WTC11 (cell line): Measurements from ENCODE around the gene SLC36A2.

Experiments used
- CREM ChIP-seq: sonication (generic); formaldehyde crosslinking; IDR thresholded peaks from 2 replicates; pipeline ENCODE4 v1.8.1; 2022; ENCODE audit warnings: mild to moderate bottlenecking, missing genetic modification reagents, moderate library complexity
- ESRRA ChIP-seq: sonication (generic); formaldehyde crosslinking; IDR thresholded peaks from 2 replicates; pipeline ENCODE4 v1.8.1; 2022; ENCODE audit warnings: mild to moderate bottlenecking, missing genetic modification reagents, borderline replicate concordance
- MXD4 ChIP-seq: fragments of 250-450 bp; sonication (Bioruptor Pico); IDR thresholded peaks from 2 replicates; pipeline ENCODE4 v1.8.0; 2021; ENCODE audit warnings: mild to moderate bottlenecking, moderate library complexity, borderline replicate concordance
- PRDM15 ChIP-seq: sonication (generic); formaldehyde crosslinking; IDR thresholded peaks from 2 replicates; pipeline ENCODE4 v1.8.0; 2022; ENCODE audit warnings: missing genetic modification reagents
- ZMAT4 ChIP-seq: fragments of 250-450 bp; sonication (Bioruptor Pico); IDR thresholded peaks from 2 replicates; pipeline ENCODE4 v1.9.0; 2021; ENCODE audit warnings: mild to moderate bottlenecking
- ZNF121 ChIP-seq: sonication (generic); formaldehyde crosslinking; IDR thresholded peaks from 2 replicates; pipeline ENCODE4 v1.8.0; 2023; ENCODE audit warnings: missing genetic modification reagents
- ZNF416 ChIP-seq: fragments of 250-450 bp; sonication (Bioruptor Pico); IDR thresholded peaks from 2 replicates; pipeline ENCODE4 v1.9.0; 2021; ENCODE audit warnings: mild to moderate bottlenecking, inconsistent platforms
- TF ChIP-seq, protein P1 (sequence below): fragments of 200-600 bp; IDR thresholded peaks from 2 replicates; pipeline ENCODE4 v1.8.0; 2022; ENCODE audit warnings: antibody characterized with exemption
- TF ChIP-seq, protein P2 (sequence below): sonication (generic); formaldehyde crosslinking; IDR thresholded peaks from 2 replicates; pipeline ENCODE4 v1.8.1; 2022; ENCODE audit warnings: low read depth, missing genetic modification reagents, borderline replicate concordance
- TF ChIP-seq, protein P3 (sequence below): fragments of 250-450 bp; sonication (Bioruptor Pico); IDR thresholded peaks from 2 replicates; pipeline ENCODE4 v2.1.2; 2022; ENCODE audit warnings: mild to moderate bottlenecking, moderate library complexity

- TF ChIP-seq PRDM15 (CRISPR knock-in tag) = no peak
- TF ChIP-seq, protein P1, sequence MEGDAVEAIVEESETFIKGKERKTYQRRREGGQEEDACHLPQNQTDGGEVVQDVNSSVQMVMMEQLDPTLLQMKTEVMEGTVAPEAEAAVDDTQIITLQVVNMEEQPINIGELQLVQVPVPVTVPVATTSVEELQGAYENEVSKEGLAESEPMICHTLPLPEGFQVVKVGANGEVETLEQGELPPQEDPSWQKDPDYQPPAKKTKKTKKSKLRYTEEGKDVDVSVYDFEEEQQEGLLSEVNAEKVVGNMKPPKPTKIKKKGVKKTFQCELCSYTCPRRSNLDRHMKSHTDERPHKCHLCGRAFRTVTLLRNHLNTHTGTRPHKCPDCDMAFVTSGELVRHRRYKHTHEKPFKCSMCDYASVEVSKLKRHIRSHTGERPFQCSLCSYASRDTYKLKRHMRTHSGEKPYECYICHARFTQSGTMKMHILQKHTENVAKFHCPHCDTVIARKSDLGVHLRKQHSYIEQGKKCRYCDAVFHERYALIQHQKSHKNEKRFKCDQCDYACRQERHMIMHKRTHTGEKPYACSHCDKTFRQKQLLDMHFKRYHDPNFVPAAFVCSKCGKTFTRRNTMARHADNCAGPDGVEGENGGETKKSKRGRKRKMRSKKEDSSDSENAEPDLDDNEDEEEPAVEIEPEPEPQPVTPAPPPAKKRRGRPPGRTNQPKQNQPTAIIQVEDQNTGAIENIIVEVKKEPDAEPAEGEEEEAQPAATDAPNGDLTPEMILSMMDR = no peak
- no peak for TF ChIP-seq CREM (CRISPR knock-in tag)
- no peak for TF ChIP-seq ZMAT4 (CRISPR knock-in tag)
- TF ChIP-seq MXD4 (CRISPR knock-in tag) = no peak
- no peak for TF ChIP-seq ZNF121 (CRISPR knock-in tag)
- TF ChIP-seq, protein P2, sequence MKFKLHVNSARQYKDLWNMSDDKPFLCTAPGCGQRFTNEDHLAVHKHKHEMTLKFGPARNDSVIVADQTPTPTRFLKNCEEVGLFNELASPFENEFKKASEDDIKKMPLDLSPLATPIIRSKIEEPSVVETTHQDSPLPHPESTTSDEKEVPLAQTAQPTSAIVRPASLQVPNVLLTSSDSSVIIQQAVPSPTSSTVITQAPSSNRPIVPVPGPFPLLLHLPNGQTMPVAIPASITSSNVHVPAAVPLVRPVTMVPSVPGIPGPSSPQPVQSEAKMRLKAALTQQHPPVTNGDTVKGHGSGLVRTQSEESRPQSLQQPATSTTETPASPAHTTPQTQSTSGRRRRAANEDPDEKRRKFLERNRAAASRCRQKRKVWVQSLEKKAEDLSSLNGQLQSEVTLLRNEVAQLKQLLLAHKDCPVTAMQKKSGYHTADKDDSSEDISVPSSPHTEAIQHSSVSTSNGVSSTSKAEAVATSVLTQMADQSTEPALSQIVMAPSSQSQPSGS (CRISPR knock-in tag) = no peak
- TF ChIP-seq, protein P3, sequence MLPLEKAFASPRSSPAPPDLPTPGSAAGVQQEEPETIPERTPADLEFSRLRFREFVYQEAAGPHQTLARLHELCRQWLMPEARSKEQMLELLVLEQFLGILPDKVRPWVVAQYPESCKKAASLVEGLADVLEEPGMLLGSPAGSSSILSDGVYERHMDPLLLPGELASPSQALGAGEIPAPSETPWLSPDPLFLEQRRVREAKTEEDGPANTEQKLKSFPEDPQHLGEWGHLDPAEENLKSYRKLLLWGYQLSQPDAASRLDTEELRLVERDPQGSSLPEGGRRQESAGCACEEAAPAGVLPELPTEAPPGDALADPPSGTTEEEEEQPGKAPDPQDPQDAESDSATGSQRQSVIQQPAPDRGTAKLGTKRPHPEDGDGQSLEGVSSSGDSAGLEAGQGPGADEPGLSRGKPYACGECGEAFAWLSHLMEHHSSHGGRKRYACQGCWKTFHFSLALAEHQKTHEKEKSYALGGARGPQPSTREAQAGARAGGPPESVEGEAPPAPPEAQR (CRISPR knock-in tag) = no peak
- TF ChIP-seq ZNF416 (CRISPR knock-in tag) = no peak
- TF ChIP-seq ESRRA = no peak
Observed at GRCh38 chr5:151328734-151329133, 18.6 kb downstream of the SLC36A2 start.
